Stimulated activated CD4-positive, alpha-beta T cell treated with anti-CD3 and anti-CD28 coated beads, TNF-alpha, amount 100 ng/mL, for 24 hours (primary cell): ENCODE data around the gene UBQLN1.
"Not testable (repeated sequence)": the region's sequence is repeated elsewhere in the genome, so short reads cannot be mapped to it uniquely, and the experiment has no call there.

Source experiments
- DNase-seq, 3 experiments: peaks; one replicate each; pipeline ENCODE4 v3.0.0-alpha.2; 2020; ENCODE audit warnings: low read depth in 3 of 3

UBQLN1 gene

DNA sequence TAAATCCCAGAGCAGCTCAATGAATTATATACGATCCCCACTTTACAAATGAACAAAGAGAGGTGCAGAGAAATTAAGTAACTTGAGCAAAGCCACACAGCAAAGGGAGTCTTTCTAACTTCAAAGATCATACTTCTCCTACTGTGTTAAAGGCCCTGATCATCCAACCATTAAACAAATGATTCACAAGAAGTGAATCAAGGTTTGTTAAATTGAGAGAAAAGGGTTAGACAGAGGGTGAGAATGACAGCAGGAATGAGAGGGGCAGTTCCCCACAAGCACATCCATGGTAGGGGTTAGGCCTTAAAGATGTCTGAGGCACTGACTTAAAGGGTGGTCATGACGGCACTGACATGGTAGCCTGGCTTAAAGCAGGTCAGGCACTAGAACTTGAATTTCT lies 74.1 kb downstream of the UBQLN1 start:
- DNase-seq, result no peak

GRCh38 chr9:83633255-83633654 lies 74.5 kb downstream of the UBQLN1 start:
- no peak for DNase-seq

GRCh38 chr9:83630938-83631457 lies 76.8 kb downstream of the UBQLN1 start:
- DNase-seq, result no peak

GRCh38 chr9:83629433-83630104 lies 78.2 kb downstream of the UBQLN1 start:
- DNase-seq, result no peak

DNA sequence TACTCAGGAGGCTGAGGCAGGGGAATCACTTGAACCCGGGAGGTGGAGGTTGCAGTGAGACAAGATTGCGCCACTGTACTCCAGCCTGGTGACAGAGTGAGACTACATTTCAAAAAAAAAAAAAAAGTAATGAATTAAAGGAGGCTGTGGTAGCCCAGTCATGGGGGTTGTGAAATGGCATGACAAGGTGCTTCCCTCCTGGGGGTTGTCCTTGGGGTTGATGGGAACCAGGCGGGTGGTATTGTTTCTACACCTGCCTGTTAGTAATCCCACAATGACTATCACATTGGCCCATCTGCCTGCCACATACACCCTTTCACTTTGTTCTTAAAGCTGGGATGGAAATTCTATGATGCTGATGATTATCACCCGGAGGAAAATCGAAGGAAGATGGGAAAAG lies 79.2 kb downstream of the UBQLN1 start:
- no peak for DNase-seq

DNA sequence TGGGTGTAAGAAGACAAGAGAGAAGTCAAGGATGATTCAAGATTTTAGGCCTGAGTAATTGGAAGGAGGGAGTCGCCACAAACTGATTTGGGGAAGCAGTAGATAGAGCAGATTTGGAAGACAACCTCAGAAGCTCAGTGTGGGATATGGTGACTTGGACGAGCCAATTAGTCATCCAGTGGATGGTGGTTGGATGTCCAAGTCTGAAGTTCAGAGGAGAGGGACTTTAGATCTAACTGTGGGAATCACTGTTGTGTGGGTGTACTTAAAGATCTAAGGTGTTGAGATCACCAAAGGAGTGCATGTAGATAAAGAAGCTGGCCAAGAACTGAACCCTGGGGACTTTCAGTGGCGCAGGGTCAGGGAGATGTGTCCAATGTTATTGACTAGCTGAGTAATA lies 82.6 kb downstream of the UBQLN1 start:
- no peak for DNase-seq

GRCh38 chr9:83623679-83624076 lies 84.1 kb downstream of the UBQLN1 start:
- no peak for DNase-seq

GRCh38 chr9:83622939-83623678 lies 84.6 kb downstream of the UBQLN1 start, which contains the start of gene IDNK:
IDNK (plus strand) TSS chr9:83623143; CDS start chr9:83623172, 29 bp downstream.
- DNase-seq, result peak; percentile 33 to 51 (median 37)

- DNase-seq, result peak in 1 of 3 experiments; percentile 63
These were observed 85.3 kb downstream of the UBQLN1 start for GRCh38 chr9:83622433-83622938.

DNA sequence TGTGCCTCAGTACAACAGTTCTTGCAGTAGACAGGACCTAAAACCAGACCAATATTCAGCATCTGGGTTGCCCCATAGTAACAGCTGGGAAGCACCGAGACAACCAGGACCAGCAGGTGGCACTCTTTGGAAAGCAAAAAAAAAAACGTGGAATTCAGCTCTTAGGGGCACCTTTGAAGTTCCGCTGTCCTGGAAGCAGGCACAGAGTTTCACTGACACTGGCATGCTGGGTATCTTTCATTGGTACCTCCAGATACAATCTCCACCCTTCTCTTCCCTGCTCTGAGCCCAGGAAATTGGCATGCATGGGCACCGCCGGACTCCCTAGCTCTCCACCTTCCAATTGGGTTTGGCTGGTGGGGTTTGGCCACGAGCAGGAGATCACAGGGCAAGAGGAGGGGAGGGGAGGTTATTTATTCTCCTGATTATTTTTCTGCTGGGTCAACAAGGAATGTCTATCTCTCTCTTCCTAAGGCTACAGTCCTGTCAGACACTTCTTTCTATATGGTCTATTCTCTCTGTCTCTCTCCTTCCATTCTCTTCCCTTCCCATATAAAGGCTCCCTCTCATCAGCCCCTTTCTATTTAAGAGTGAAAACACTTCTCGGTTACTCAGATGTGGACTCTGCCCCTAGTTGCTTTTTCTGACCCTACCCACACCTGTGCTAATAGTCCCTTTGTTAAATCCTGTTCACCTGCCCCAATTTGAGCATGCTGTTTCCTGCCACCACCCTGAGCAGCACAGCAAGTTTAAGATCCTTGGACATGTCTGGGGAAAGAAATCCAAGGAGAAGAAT lies 86.7 kb downstream of the UBQLN1 start:
- peak in 1 of 3 experiments; percentile 17 for DNase-seq

GRCh38 chr9:83617299-83617698 lies 90.5 kb downstream of the UBQLN1 start:
- no peak for DNase-seq

GRCh38 chr9:83613298-83613697 lies 94.5 kb downstream of the UBQLN1 start:
- not testable (repeated sequence) for DNase-seq
